ENCODE data around the gene LTBP1. TPM values are rescaled to one million over a fixed set of nuclear protein-coding genes. Genes with fewer than 3 reads are reported as not detected.

Gene LTBP1
- total RNA-seq, 1 donor from 2014 or later, result 43.9 TPM

- no peak overlapping the region for H3K4me3 ChIP-seq (ENCODE audit: low read depth, low read length)
- TF ChIP-seq, protein P1, sequence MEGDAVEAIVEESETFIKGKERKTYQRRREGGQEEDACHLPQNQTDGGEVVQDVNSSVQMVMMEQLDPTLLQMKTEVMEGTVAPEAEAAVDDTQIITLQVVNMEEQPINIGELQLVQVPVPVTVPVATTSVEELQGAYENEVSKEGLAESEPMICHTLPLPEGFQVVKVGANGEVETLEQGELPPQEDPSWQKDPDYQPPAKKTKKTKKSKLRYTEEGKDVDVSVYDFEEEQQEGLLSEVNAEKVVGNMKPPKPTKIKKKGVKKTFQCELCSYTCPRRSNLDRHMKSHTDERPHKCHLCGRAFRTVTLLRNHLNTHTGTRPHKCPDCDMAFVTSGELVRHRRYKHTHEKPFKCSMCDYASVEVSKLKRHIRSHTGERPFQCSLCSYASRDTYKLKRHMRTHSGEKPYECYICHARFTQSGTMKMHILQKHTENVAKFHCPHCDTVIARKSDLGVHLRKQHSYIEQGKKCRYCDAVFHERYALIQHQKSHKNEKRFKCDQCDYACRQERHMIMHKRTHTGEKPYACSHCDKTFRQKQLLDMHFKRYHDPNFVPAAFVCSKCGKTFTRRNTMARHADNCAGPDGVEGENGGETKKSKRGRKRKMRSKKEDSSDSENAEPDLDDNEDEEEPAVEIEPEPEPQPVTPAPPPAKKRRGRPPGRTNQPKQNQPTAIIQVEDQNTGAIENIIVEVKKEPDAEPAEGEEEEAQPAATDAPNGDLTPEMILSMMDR (conservative IDR thresholded peaks at IDR 0.05; ENCODE audit: low read depth, low read length), result no peak
- DNase-seq (ENCODE audit: low read depth), result no peak
Observed at GRCh38 chr2:33107690-33108482, 161.1 kb downstream of the LTBP1 start.

- TF ChIP-seq, protein P1 (conservative IDR thresholded peaks at IDR 0.05; ENCODE audit: low read depth, low read length), result no peak
- DNase-seq (ENCODE audit: low read depth), result peak; percentile 13
Observed at GRCh38 chr2:33108483-33109443, 162.0 kb downstream of the LTBP1 start.

GRCh38 chr2:33110461-33110860 lies 163.7 kb downstream of the LTBP1 start:
- no peak overlapping the region for H3K4me3 ChIP-seq (ENCODE audit: low read depth, low read length)
- no peak for DNase-seq (ENCODE audit: low read depth)
- TF ChIP-seq, protein P1 (conservative IDR thresholded peaks at IDR 0.05; ENCODE audit: low read depth, low read length), result no peak

More at GRCh38 chr2:33108483-33109443, 162.0 kb downstream of the LTBP1 start:
- H3K4me3 ChIP-seq (ENCODE audit: low read depth, low read length), result no peak overlapping the region

DNA sequence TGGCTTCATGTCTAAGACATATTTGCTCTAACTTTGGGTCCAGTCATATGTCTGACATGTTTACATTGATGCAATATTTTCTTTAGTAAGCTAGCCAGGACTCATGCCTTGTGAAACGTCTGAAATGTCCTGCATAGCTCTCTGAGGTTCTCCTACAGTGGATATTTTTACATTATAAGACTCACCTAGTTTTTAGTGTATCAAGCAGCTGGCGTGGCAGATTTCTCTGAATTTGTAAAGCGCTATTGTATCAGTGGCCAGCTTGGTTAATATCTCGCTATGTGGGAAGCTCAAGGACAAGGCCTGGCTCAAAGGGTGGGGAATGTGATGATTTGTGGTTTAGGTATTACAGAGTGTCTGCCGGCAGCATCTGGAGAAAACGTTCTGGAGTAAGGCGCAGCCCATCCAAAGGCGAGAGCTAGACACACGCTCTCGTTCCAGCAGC lies 164.3 kb downstream of the LTBP1 start:
- TF ChIP-seq, protein P1 (conservative IDR thresholded peaks at IDR 0.05; ENCODE audit: low read depth, low read length), result no peak
- no peak for DNase-seq (ENCODE audit: low read depth)
- H3K4me3 ChIP-seq (ENCODE audit: low read depth, low read length), result no peak overlapping the region

DNA sequence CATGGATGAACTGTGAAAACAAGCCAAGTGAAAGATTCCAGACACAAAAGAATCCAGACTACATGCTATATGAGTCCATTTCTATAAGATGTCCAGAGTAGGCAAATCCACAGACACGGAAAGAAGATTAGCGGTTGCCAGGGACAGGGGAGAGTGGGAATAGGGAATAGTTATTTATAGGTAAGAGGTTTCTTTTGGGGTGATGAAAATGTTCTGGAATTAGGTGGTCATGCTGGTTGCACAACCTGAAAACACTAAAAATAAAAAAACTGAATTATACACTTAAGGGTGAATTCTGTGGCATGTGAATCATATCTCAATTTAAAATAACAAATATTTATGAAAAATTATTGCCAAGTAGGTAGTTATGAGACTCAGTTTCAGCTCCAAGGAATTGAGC lies 168.4 kb downstream of the LTBP1 start:
- DNase-seq (ENCODE audit: low read depth), result no peak
- TF ChIP-seq, protein P1 (conservative IDR thresholded peaks at IDR 0.05; ENCODE audit: low read depth, low read length), result no peak
- H3K4me3 ChIP-seq (ENCODE audit: low read depth, low read length), result no peak overlapping the region

GRCh38 chr2:33115728-33116127 lies 169.0 kb downstream of the LTBP1 start:
- no peak overlapping the region for H3K4me3 ChIP-seq (ENCODE audit: low read depth, low read length)
- TF ChIP-seq, protein P1 (conservative IDR thresholded peaks at IDR 0.05; ENCODE audit: low read depth, low read length), result no peak
- DNase-seq (ENCODE audit: low read depth), result no peak
